GM10248 (cell line): ENCODE measurements around the gene GSN.

Source experiments
- CTCF ChIA-PET: fragments of 300-600 bp; sonication (Branson Sonifier 250); formaldehyde crosslinking; extraction: SDS; loops from one replicate; lab custom pipeline; 2021; ENCODE audit warnings: antibody characterized with exemption; lab: Yijun Ruan, JAX
- POLR2A ChIA-PET: fragments of 350-650 bp; sonication (Branson Sonifier 250); formaldehyde crosslinking; extraction: SDS; loops from one replicate; lab custom pipeline; 2020; ENCODE audit warnings: antibody characterized with exemption; lab: Yijun Ruan, JAX
- DNase-seq: peaks from one replicate; pipeline ENCODE4 v3.0.0; 2012; ENCODE audit errors: extremely low spot score
- CTCF ChIP-seq: IDR thresholded peaks from 2 replicates; pipeline ENCODE4 v1.5.1; 2012; ENCODE audit warnings: mild to moderate bottlenecking, low read depth; ENCODE audit errors: extremely low read depth, missing control alignments, control extremely low read depth

The GSN gene

DNA sequence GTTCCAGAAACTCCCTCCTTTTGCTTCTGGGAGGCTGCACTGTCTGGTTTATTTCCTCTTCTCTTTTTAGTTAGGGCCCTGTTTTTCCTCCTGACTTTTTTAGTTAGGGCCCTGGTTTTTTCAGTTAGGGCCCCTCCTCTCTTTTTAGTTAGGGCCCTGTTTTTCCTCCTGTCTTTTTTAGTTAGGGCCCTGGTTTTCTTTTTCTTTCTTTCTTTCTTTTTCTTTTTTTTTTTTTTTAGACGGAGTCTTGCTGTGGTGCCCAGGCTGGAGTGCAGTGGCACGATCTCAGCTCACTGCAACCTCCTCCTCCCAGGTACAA, 15.1 kb downstream of the GSN start:
- DNase-seq: no peak
- POLR2A ChIA-PET: no interaction called here

GRCh38 chr9:121283856-121284732, 16.1 kb downstream of the GSN start:
- ChIA-PET CTCF (interaction anchor here (0.9 to 1.0 kb wide), 2 partner anchors 12 to 34 kb away, joined by 3 read pairs; no protein-coding TSS in a partner anchor), POLR2A (no interaction called here)
- TF ChIP-seq CTCF: no peak
- DNase-seq: peak; percentile 67

More for the DNA sequence above, 15.1 kb downstream of the GSN start:
- CTCF ChIA-PET: no interaction called here
- TF ChIP-seq CTCF: no peak

DNA sequence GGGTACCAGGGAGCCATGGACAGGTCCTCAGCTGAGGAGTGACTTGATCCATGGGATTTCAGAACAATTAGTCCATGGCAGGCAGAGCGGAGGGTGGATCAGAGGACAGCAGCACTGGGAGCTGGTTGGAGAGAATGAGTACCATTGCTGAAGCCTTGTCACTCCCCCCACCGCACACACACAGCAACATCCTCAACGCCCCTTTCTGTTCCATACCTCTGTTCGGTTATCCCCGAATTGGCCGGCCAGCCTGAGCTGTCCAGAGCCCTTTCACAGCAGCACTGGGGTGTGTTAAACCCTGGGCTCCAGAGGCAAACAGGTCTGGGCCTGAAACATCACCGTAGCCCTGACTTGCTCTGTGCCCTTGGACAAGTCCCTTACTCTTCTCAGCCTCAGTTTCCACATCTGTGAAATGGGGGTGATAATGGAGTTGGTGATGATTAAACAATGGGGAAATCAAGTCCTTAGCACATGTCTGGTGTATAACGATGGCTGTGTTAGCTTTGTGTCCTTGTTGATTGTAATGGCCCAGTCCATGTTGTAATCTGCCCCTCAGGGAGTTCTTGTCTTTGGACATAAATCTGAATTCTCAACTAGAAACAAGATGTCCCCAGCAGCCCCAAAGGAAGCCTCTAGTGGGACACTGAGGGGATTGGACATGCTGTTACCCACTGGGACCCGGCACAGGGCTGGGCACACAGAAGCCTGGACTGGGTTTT, 16.9 kb downstream of the GSN start:
- TF ChIP-seq CTCF: no peak
- DNase-seq: no peak
- CTCF ChIA-PET: interaction anchor here (0.9 to 1.0 kb wide), 2 partner anchors 11 to 33 kb away, joined by 3 read pairs; no protein-coding TSS in a partner anchor
- POLR2A ChIA-PET: no interaction called here

DNA sequence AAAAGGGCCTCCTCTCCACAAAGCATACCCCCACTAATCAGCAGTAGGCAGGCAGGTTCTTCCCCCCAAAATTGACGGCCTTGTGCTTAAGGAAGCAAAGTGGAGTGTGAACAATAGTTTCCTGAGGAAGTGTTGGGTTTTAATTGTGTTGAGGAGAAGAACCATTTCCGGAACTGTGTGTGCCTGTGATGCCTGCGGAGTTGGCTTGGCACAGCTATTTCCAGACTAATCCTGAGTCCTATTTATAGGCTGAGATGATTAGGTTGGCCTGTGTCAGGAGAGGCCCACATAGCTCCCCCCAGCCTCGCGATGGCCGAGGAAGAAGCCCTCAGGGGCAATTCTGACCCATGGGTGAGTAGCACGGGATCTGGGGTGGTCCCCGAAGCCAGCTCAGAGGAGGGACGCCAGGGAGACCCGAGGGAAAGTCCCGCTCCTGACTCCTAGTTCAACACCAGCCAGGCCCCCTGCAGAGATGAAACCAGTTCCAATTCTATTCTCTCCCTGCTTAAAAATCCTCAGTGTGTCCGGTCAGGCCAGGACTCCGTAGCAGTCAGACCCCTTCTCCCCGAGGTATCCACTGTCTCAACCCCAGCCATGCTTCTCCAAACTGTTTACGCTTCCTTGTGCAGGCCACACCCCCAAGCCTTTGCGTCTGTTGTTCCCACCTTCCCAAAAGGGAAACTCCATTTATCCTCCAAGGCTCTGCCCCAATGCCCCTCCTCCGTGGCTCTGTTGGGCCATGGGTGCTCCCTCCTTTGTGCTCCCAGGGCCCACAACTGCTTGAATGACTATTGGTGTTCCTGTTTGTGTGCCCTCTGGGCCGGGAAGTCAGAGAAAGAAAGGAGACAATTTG, 18.1 kb downstream of the GSN start:
- ChIA-PET CTCF (interaction anchor here (2.1 to 3.1 kb wide), 2 partner anchors 8 to 34 kb away, joined by 8 to 13 read pairs; no protein-coding TSS in a partner anchor), POLR2A (no interaction called here)
- no peak for TF ChIP-seq CTCF
- no peak for DNase-seq

GRCh38 chr9:121286688-121286972, 18.7 kb downstream of the GSN start:
- no peak for TF ChIP-seq CTCF
- DNase-seq: no peak
- CTCF ChIA-PET: interaction anchor here (1.1 to 3.1 kb wide), 3 partner anchors 9 to 33 kb away, joined by 3 to 13 read pairs (median 8); no protein-coding TSS in a partner anchor
- POLR2A ChIA-PET: no interaction called here
